Spleen (tissue), 11 donors: ENCODE results near the gene MYO7A. TPM values are rescaled to one million over a fixed set of nuclear protein-coding genes. Genes with fewer than 3 reads are reported as not detected.

Source experiments
- DNase-seq: peaks from one replicate; pipeline ENCODE4 v3.0.0-alpha.2; 2020
- H3K27ac ChIP-seq, 8 donors: fragments of 200-600 bp; sonication (generic) in 7 of 8; 1 replicate in 4 of 8; 2 replicates in 4 of 8; pipeline versions ENCODE4 v1.5.0 to v1.8.0; 2016 to 2021; ENCODE audit warnings: inconsistent platforms in 4 of 8, mild to moderate bottlenecking in 4 of 8, moderate library complexity in 1 of 8
- H3K27me3 ChIP-seq, 7 donors: fragments of 200-600 bp; sonication (generic) in 6 of 7; replicated peaks in 1 of 7; 1 replicate in 4 of 7; 2 replicates in 3 of 7; pipeline versions ENCODE4 v1.5.0 to v1.8.0; 2016 to 2021; ENCODE audit warnings: inconsistent platforms in 3 of 7, mild to moderate bottlenecking in 1 of 7
- H3K36me3 ChIP-seq, 6 donors: fragments of 200-600 bp; sonication (generic) in 5 of 6; 1 replicate in 4 of 6; 2 replicates in 2 of 6; pipeline versions ENCODE4 v1.5.0 to v1.8.0; 2016 to 2021; ENCODE audit warnings: inconsistent platforms in 2 of 6
- H3K4me1 ChIP-seq, 6 donors: fragments of 200-600 bp; sonication (generic) in 5 of 6; 1 replicate in 3 of 6; 2 replicates in 3 of 6; pipeline versions ENCODE4 v1.5.0 to v1.8.0; 2016 to 2021; ENCODE audit warnings: inconsistent platforms in 3 of 6
- H3K4me3 ChIP-seq, 8 donors: fragments of 200-600 bp; sonication (generic) in 7 of 8; 1 replicate in 4 of 8; 2 replicates in 4 of 8; pipeline versions ENCODE4 v1.5.0 to v1.8.0; 2016 to 2021; ENCODE audit warnings: inconsistent platforms in 4 of 8, mild to moderate bottlenecking in 4 of 8, moderate library complexity in 2 of 8
- H3K9me3 ChIP-seq, 8 donors: fragments of 200-600 bp; sonication (generic) in 7 of 8; 1 replicate in 4 of 8; 2 replicates in 4 of 8; pipeline versions ENCODE4 v1.5.0 to v1.8.0; 2016 to 2021; ENCODE audit warnings: inconsistent platforms in 4 of 8
- POLR2A ChIP-seq, 3 donors: fragments of 450-650 bp; IDR thresholded peaks; one replicate each; pipeline ENCODE4 v1.5.1; 2017; ENCODE audit warnings: antibody characterized with exemption in 3 of 3, mild to moderate bottlenecking in 1 of 3
- POLR2AphosphoS5 ChIP-seq, 3 donors: sonication (generic); formaldehyde crosslinking; IDR thresholded peaks; one replicate each; pipeline ENCODE4 v1.5.1; 2017; ENCODE audit warnings: antibody characterized with exemption in 3 of 3
- WGBS, 5 donors: extraction: QIAGEN DNeasy Blood & Tissue Kit in 3 of 5; methylation state at CpG; one replicate each; pipeline versions ENCODE4 v1.1.5 to v1.1.7; 2013 to 2018; 5-methylcytosine and 5-hydroxymethylcytosine counted together
- intact Hi-C: fragments of 100-400 bp; cut with DNase I; formaldehyde crosslinking; loops from one replicate; pipeline ENCODE4 v1.15.0; 2023; ENCODE audit warnings: low total_unique reads
- polyA plus RNA-seq, 3 donors: library from polyadenylated mRNA; stranded (reverse); fragments of 200-250 nt; gene quantifications; one replicate each; pipeline ENCODE4 v1.2.1, GENCODE V29; 2013
- total RNA-seq, 7 donors: library from RNA; depleted of rRNA in 3 of 7; stranded (reverse); fragments of >200 nt in 3 of 7; fragmentation: NEBNext Ultra II Directional in 4 of 7; extraction: Animal tissue kit (Norgen Biotek cat#: 25700) in 4 of 7; gene quantifications; one replicate each; pipeline versions ENCODE4 v1.1.0 to v1.2.1, GENCODE V29; 2016 to 2021
- TF ChIP-seq, protein P1 (sequence below), 11 experiments: fragments of 200-600 bp in 7 of 11; fragments of 450-650 bp in 4 of 11; sonication (generic) in 4 of 11; IDR thresholded peaks in 8 of 11; conservative IDR thresholded peaks in 3 of 11; 1 replicate in 7 of 11; 2 replicates in 4 of 11; pipeline versions ENCODE4 v1.4.0 to v1.8.0; 2016 to 2021; ENCODE audit warnings: antibody characterized with exemption in 11 of 11, inconsistent platforms in 4 of 11, mild to moderate bottlenecking in 1 of 11
- donor health status: healthy with polysubstance abuse.
- donor health status: DM: no; HTN: no; CAD: no; lungs with moderate emphysema.
- donor health status: DM: no; HTN: no; CAD: no.
- donor health status: Bipolar disorder and iron deficiency.
- donor health status: healthy.
- donor health status: DM: no; HTN: no; CAD: no.
- donor health status: DM: yes; HTN: yes; CAD: no.

Gene MYO7A
- total and polyA plus RNA-seq, 10 donors: 3.5 to 147 (median 33.0) TPM

DNA sequence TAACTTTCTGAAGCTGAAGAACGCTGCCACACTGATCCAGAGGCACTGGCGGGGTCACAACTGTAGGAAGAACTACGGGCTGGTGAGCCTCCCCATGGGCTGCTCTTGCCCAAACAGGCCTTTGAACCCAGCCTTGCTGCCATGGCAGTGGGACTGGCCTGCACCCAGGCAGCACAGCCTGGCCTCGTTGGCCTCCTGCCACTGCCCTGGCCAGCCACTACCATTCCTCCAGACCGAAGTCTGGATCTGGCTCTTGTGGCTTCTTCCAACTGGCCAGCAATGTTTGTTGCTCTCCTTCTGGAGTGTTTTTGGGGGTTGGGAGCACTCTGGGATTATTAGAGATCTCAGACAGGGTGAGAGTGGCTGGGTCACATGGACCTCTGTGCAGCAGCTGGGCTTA is 51.0 kb downstream of the MYO7A start:
- H3K4me1 ChIP-seq: peaks cover 0 to 29% (median 22%) of the 10 kb centered on the region in 6 donors
- 78 to 93% (median 88%) methylated on average over 5 of the region's 5 CpGs for WGBS, 5 donors
- no peak overlapping the region for H3K4me3 ChIP-seq
- no peaks in the 10 kb centered on the region for H3K27me3 ChIP-seq
- no peak for DNase-seq
- H3K9me3 ChIP-seq: no peaks in the 10 kb centered on the region
- H3K27ac ChIP-seq: no peak overlapping the region
- peaks cover 0 to 58% (median 0%) of the 10 kb centered on the region in 6 donors for H3K36me3 ChIP-seq
- TF ChIP-seq, protein P1, sequence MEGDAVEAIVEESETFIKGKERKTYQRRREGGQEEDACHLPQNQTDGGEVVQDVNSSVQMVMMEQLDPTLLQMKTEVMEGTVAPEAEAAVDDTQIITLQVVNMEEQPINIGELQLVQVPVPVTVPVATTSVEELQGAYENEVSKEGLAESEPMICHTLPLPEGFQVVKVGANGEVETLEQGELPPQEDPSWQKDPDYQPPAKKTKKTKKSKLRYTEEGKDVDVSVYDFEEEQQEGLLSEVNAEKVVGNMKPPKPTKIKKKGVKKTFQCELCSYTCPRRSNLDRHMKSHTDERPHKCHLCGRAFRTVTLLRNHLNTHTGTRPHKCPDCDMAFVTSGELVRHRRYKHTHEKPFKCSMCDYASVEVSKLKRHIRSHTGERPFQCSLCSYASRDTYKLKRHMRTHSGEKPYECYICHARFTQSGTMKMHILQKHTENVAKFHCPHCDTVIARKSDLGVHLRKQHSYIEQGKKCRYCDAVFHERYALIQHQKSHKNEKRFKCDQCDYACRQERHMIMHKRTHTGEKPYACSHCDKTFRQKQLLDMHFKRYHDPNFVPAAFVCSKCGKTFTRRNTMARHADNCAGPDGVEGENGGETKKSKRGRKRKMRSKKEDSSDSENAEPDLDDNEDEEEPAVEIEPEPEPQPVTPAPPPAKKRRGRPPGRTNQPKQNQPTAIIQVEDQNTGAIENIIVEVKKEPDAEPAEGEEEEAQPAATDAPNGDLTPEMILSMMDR (IDR thresholded peaks at IDR 0.05 in 8 of 11, conservative IDR thresholded peaks at IDR 0.05 in 3 of 11): no peak
- no peak for TF ChIP-seq POLR2AphosphoS5 (IDR thresholded peaks at IDR 0.05)
- no peak for TF ChIP-seq POLR2A (IDR thresholded peaks at IDR 0.05)
- intact Hi-C loops: no loop called here

DNA sequence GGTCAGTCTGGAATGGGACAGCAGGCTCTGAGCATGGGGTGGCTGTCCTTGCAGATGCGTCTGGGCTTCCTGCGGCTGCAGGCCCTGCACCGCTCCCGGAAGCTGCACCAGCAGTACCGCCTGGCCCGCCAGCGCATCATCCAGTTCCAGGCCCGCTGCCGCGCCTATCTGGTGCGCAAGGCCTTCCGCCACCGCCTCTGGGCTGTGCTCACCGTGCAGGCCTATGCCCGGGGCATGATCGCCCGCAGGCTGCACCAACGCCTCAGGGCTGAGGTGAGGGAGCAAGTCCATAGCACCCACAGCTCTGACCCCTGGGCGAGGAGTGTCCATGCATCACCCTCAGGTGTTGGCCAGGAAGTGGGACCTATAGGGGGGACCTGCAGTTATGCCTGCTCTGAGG is 51.6 kb downstream of the MYO7A start:
- Histone ChIP-seq H3K27ac (no peak overlapping the region), H3K4me3 (no peak overlapping the region), H3K36me3 (peaks cover 0 to 62% (median 0%) of the 10 kb centered on the region in 6 donors), H3K27me3 (no peaks in the 10 kb centered on the region), H3K4me1 (peaks cover 0 to 23% (median 19%) of the 10 kb centered on the region in 6 donors), H3K9me3 (no peaks in the 10 kb centered on the region)
- no peak for DNase-seq
- WGBS, 5 donors: 96 to 98% (median 97%) methylated on average over 11 to 19 of the region's 19 CpGs
- TF ChIP-seq POLR2A (IDR thresholded peaks at IDR 0.05): no peak
- TF ChIP-seq, protein P1 (IDR thresholded peaks at IDR 0.05 in 8 of 11, conservative IDR thresholded peaks at IDR 0.05 in 3 of 11): no peak
- TF ChIP-seq POLR2AphosphoS5 (IDR thresholded peaks at IDR 0.05): no peak
- intact Hi-C loops: loop anchor here (10.0 kb wide), 1 partner anchor 125 kb away; no protein-coding TSS in a partner anchor

DNA sequence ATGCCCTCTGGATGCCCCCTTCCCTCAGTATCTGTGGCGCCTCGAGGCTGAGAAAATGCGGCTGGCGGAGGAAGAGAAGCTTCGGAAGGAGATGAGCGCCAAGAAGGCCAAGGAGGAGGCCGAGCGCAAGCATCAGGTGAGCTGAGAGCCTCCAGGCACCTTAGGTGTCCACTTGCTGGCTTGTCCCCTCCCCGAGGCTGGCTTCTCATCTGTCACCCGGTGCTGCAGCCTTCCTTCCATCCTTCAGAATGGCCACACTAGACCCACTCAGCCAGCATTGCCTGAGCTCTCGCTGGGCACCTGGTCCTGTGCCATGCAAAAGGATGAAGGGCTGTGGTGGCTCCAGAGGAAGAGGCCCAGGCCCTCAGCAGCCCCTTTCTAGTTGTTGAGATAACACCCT is 52.3 kb downstream of the MYO7A start:
- peaks cover 0 to 16% (median 12%) of the 10 kb centered on the region in 6 donors for H3K4me1 ChIP-seq
- no peak overlapping the region for H3K4me3 ChIP-seq
- H3K9me3 ChIP-seq: no peaks in the 10 kb centered on the region
- no peak for DNase-seq
- TF ChIP-seq POLR2A (IDR thresholded peaks at IDR 0.05) (no peak), POLR2AphosphoS5 (IDR thresholded peaks at IDR 0.05) (no peak)
- TF ChIP-seq, protein P1 (IDR thresholded peaks at IDR 0.05 in 8 of 11, conservative IDR thresholded peaks at IDR 0.05 in 3 of 11): no peak
- 88 to 96% (median 89%) methylated on average over 10 to 11 of the region's 11 CpGs for WGBS, 5 donors
- intact Hi-C loops: loop anchor here (10.0 kb wide), 1 partner anchor 126 kb away; no protein-coding TSS in a partner anchor
- no peak overlapping the region for H3K27ac ChIP-seq
- H3K27me3 ChIP-seq: no peaks in the 10 kb centered on the region
- H3K36me3 ChIP-seq: peaks cover 0 to 62% (median 0%) of the 10 kb centered on the region in 6 donors

DNA sequence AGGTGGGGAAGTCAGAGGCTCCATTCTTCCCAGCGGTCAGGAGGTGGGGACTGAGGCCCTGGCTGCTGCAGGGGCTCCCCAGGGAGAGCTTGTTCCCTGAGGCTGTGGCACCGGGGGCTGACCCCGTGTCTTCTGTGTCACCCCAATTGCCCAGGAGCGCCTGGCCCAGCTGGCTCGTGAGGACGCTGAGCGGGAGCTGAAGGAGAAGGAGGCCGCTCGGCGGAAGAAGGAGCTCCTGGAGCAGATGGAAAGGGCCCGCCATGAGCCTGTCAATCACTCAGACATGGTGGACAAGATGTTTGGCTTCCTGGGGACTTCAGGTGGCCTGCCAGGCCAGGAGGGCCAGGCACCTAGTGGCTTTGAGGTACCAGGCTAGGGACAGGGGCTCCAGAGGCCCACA is 53.2 kb downstream of the MYO7A start:
- peaks cover 0 to 8% (median 5%) of the 10 kb centered on the region in 6 donors for H3K4me1 ChIP-seq
- DNase-seq: no peak
- peaks cover 0 to 62% (median 0%) of the 10 kb centered on the region in 6 donors for H3K36me3 ChIP-seq
- no peaks in the 10 kb centered on the region for H3K27me3 ChIP-seq
- H3K27ac ChIP-seq: no peak overlapping the region
- 91 to 94% (median 92%) methylated on average over 10 to 11 of the region's 11 CpGs for WGBS, 5 donors
- H3K4me3 ChIP-seq: no peak overlapping the region
- H3K9me3 ChIP-seq: no peaks in the 10 kb centered on the region
- TF ChIP-seq POLR2AphosphoS5 (IDR thresholded peaks at IDR 0.05): no peak
- TF ChIP-seq, protein P1 (IDR thresholded peaks at IDR 0.05 in 8 of 11, conservative IDR thresholded peaks at IDR 0.05 in 3 of 11): no peak
- no peak for TF ChIP-seq POLR2A (IDR thresholded peaks at IDR 0.05)
- intact Hi-C loops: loop anchor here (10.0 kb wide), 1 partner anchor 126 kb away; no protein-coding TSS in a partner anchor
